Prostate gland (tissue), 2 donors: Measurements from ENCODE around the gene NSF.
"Not testable (repeated sequence)": the region's sequence is repeated elsewhere in the genome, so short reads cannot be mapped to it uniquely, and the experiment has no call there.

Experiments used
- POLR2AphosphoS5 ChIP-seq: sonication (generic); formaldehyde crosslinking; IDR thresholded peaks from one replicate; pipeline ENCODE4 v1.6.1; 2017; ENCODE audit warnings: antibody characterized with exemption
- TF ChIP-seq, protein P1 (sequence below), 4 experiments: fragments of 200-600 bp in 2 of 4; fragments of 450-650 bp in 2 of 4; sonication (generic) in 2 of 4; IDR thresholded peaks; 1 replicate in 3 of 4; 2 replicates in 1 of 4; pipeline ENCODE4 v1.5.1; 2016 to 2019; ENCODE audit warnings: antibody characterized with exemption in 4 of 4, mild to moderate bottlenecking in 2 of 4, moderate library complexity in 2 of 4

DNA sequence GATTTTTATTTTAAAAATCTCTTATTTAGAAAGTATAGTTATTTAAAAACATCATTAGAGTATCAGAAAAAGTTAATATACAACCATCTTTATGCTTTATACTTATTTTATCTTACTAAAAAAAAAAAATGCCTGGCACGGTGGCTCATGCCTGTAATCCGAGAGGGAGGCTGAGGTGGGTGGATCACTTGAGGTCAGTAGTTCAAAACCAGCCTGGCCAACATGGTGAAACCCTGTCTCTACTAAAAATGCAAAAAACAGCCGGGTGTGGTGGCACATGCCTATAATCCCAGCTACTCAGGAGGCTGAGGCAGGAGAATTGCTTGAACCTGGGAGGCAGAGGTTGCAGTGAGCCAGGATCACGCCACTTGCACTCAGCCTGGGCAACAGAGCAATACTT lies 167.1 kb downstream of the NSF start:
- TF ChIP-seq, protein P1, sequence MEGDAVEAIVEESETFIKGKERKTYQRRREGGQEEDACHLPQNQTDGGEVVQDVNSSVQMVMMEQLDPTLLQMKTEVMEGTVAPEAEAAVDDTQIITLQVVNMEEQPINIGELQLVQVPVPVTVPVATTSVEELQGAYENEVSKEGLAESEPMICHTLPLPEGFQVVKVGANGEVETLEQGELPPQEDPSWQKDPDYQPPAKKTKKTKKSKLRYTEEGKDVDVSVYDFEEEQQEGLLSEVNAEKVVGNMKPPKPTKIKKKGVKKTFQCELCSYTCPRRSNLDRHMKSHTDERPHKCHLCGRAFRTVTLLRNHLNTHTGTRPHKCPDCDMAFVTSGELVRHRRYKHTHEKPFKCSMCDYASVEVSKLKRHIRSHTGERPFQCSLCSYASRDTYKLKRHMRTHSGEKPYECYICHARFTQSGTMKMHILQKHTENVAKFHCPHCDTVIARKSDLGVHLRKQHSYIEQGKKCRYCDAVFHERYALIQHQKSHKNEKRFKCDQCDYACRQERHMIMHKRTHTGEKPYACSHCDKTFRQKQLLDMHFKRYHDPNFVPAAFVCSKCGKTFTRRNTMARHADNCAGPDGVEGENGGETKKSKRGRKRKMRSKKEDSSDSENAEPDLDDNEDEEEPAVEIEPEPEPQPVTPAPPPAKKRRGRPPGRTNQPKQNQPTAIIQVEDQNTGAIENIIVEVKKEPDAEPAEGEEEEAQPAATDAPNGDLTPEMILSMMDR (IDR thresholded peaks at IDR 0.05): not testable (repeated sequence)
- not testable (repeated sequence) for TF ChIP-seq POLR2AphosphoS5
